SK-N-SH treated with all-trans-retinoic acid at 6 μM for 48 hours (cell line): ENCODE data around the gene CCR5AS.

Source experiments
- CREB5 ChIP-seq: fragments of 250-450 bp; sonication (Bioruptor Pico); IDR thresholded peaks from 2 replicates; pipeline ENCODE4 v1.5.1; 2020; ENCODE audit warnings: low read depth, mild to moderate bottlenecking, moderate library complexity
- ESRRG ChIP-seq: fragments of 250-450 bp; sonication (Bioruptor Pico); IDR thresholded peaks from 2 replicates; pipeline ENCODE4 v1.6.1; 2021; ENCODE audit warnings: mild to moderate bottlenecking
- GLIS3 ChIP-seq: fragments of 250-450 bp; sonication (Bioruptor Pico); IDR thresholded peaks from 2 replicates; pipeline ENCODE4 v1.5.0; 2020; ENCODE audit warnings: mild to moderate bottlenecking, moderate library complexity
- OSR1 ChIP-seq: fragments of 250-450 bp; sonication (Bioruptor Pico); IDR thresholded peaks from 2 replicates; pipeline ENCODE4 v1.8.0; 2022; ENCODE audit warnings: moderate library complexity, mild to moderate bottlenecking, inconsistent platforms
- RARB ChIP-seq: fragments of 250-450 bp; sonication (Bioruptor Pico); IDR thresholded peaks from 2 replicates; pipeline ENCODE4 v1.8.0; 2021; ENCODE audit warnings: mild to moderate bottlenecking, moderate library complexity
- TCF4 ChIP-seq: fragments of 250-450 bp; sonication (Bioruptor Pico); IDR thresholded peaks from 2 replicates; pipeline ENCODE4 v1.8.0; 2021; ENCODE audit warnings: mild to moderate bottlenecking, moderate library complexity, borderline replicate concordance
- ZFP3 ChIP-seq: fragments of 250-450 bp; sonication (Bioruptor Pico); IDR thresholded peaks from 2 replicates; pipeline ENCODE4 v1.5.0; 2020; ENCODE audit warnings: mild to moderate bottlenecking, moderate library complexity
- ZFP30 ChIP-seq: fragments of 450-650 bp; formaldehyde crosslinking; IDR thresholded peaks from 2 replicates; pipeline ENCODE4 v1.5.0; 2022; ENCODE audit warnings: mild to moderate bottlenecking, moderate library complexity
- ZNF565 ChIP-seq: fragments of 450-650 bp; formaldehyde crosslinking; conservative IDR thresholded peaks from 2 replicates; pipeline ENCODE4 v1.5.0; 2020; ENCODE audit warnings: low read depth, mild to moderate bottlenecking, moderate library complexity
- TF ChIP-seq, protein P1 (sequence below): fragments of 250-450 bp; sonication (Bioruptor Pico); IDR thresholded peaks from 2 replicates; pipeline ENCODE4 v1.8.0; 2020; ENCODE audit warnings: mild to moderate bottlenecking, moderate library complexity, borderline replicate concordance

DNA sequence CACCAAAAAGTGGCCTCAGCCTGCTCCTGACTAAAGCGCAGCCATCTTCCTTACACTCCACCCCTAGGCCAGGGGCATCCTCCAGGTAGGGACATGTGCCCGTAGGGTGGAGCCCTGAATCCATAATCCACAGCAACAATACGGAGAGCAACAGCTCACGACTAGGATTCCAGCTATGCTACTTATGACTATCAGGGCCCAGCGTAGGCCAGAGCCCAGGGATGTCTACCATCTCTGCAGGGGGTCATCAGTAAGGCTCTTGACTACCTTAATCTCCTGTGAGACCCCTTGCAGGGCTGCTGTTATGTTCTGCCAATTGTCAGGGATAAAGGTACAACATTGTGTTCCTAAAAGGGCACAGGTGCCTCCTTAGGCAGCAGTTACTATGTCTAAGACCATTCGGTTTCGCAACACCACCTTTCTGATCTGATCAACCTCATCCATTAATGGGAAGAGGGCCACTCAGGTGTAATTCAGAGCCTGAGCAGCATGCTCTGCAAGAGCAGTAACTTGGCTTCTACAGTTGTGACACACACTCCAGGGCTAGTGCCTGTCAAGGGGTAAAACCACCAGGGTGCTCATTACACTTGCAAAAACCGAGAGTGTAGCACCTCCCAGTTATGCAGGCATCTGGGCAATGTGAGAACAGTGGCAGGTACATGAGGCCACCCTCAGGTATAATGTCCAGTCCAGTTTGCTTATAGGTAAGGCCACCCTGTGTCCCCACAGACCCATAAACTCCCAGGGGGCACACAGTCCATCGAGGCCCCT lies 11.2 kb upstream of the CCR5AS start:
- TF ChIP-seq, protein P1, sequence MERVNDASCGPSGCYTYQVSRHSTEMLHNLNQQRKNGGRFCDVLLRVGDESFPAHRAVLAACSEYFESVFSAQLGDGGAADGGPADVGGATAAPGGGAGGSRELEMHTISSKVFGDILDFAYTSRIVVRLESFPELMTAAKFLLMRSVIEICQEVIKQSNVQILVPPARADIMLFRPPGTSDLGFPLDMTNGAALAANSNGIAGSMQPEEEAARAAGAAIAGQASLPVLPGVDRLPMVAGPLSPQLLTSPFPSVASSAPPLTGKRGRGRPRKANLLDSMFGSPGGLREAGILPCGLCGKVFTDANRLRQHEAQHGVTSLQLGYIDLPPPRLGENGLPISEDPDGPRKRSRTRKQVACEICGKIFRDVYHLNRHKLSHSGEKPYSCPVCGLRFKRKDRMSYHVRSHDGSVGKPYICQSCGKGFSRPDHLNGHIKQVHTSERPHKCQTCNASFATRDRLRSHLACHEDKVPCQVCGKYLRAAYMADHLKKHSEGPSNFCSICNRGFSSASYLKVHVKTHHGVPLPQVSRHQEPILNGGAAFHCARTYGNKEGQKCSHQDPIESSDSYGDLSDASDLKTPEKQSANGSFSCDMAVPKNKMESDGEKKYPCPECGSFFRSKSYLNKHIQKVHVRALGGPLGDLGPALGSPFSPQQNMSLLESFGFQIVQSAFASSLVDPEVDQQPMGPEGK (CRISPR knock-in tag) = no peak
- no peak for TF ChIP-seq CREB5 (CRISPR knock-in tag)
- TF ChIP-seq ZFP30 = no peak
- no peak for TF ChIP-seq TCF4
- TF ChIP-seq GLIS3 (CRISPR knock-in tag) = no peak
- no peak for TF ChIP-seq ESRRG (CRISPR knock-in tag)
- no peak for TF ChIP-seq ZNF565 (CRISPR knock-in tag)
- no peak for TF ChIP-seq ZFP3 (CRISPR knock-in tag)
- TF ChIP-seq RARB (CRISPR knock-in tag) = no peak
- no peak for TF ChIP-seq OSR1 (CRISPR knock-in tag)
